Ovary (tissue), 3 donors: ENCODE results near the gene NUPR1.

Experiments used
- CTCF ChIP-seq, 3 donors: fragments of 450-650 bp in 2 of 3; fragments of 200-600 bp in 1 of 3; IDR thresholded peaks; one replicate each; pipeline versions ENCODE4 v1.5.1 to v1.8.0; 2016 to 2022; ENCODE audit warnings: antibody characterized with exemption in 3 of 3, mild to moderate bottlenecking in 1 of 3
- EP300 ChIP-seq: sonication (generic); formaldehyde crosslinking; IDR thresholded peaks from one replicate; pipeline ENCODE4 v1.6.1; 2017; ENCODE audit warnings: antibody characterized with exemption
- POLR2A ChIP-seq: fragments of 450-650 bp; IDR thresholded peaks from one replicate; pipeline ENCODE4 v1.6.1; 2017; ENCODE audit warnings: antibody characterized with exemption, mild to moderate bottlenecking, moderate library complexity
- donor health status: DM: no; HTN: no; CAD: no.

- TF ChIP-seq CTCF (IDR thresholded peaks at IDR 0.05) (no peak), POLR2A (no peak), EP300 (no peak)
Measured at GRCh38 chr16:28569021-28569420, 30.2 kb upstream of the NUPR1 start.
